ENCODE results near the gene CCDC59.

DNA sequence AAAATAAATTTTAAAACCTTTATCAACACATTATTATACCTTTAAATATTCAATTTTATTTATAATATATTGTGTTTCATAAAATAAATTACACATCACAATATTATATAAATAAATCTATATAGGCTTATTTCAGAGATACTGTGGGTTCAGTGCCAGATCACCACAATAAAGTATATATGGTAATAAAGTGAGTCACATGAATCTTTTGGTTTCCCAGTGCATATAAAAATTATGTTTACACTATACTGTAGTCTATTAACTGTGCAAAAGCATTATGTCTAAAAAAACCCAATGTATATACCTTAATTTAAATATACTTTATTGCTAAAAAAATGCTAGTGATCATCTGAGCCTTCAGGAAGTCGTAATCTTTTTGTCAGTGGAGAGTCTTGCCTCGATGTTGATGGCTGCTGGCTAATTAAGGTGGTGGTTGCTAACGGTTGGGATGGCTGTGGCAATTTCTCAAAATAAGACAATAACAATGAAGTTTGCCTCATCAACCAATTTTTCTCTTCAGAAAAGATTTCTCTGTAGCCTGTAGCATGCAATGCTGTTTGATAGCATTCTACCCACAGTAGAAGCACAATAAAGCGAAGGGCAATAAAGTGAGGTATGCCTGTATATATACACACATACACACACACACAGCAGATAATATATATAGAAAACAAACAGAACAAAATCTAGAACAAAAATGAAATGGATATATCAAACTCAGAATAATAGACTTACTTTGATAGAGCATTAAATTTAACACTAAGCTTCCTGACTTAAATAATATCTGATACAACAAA lies 32.4 kb downstream of the CCDC59 start:
- TF ChIP-seq, protein P1, sequence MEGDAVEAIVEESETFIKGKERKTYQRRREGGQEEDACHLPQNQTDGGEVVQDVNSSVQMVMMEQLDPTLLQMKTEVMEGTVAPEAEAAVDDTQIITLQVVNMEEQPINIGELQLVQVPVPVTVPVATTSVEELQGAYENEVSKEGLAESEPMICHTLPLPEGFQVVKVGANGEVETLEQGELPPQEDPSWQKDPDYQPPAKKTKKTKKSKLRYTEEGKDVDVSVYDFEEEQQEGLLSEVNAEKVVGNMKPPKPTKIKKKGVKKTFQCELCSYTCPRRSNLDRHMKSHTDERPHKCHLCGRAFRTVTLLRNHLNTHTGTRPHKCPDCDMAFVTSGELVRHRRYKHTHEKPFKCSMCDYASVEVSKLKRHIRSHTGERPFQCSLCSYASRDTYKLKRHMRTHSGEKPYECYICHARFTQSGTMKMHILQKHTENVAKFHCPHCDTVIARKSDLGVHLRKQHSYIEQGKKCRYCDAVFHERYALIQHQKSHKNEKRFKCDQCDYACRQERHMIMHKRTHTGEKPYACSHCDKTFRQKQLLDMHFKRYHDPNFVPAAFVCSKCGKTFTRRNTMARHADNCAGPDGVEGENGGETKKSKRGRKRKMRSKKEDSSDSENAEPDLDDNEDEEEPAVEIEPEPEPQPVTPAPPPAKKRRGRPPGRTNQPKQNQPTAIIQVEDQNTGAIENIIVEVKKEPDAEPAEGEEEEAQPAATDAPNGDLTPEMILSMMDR (IDR thresholded peaks at IDR 0.05) = no peak
- no peak for TF ChIP-seq POLR2A (IDR thresholded peaks at IDR 0.05)
